Muscle of leg (tissue), 11 donors: ENCODE data around the gene CORO2B. TPM values are rescaled to one million over a fixed set of nuclear protein-coding genes. Genes with fewer than 3 reads are reported as not detected.

Experiments used
- DNase-seq: peaks from one replicate; pipeline ENCODE4 v3.0.0; 2013
- H3K27ac ChIP-seq: one replicate; pipeline ENCODE4 v1.5.1; 2013; ENCODE audit warnings: mild to moderate bottlenecking, low read length, control low read depth
- H3K27me3 ChIP-seq: one replicate; pipeline ENCODE4 v1.6.1; 2013; ENCODE audit warnings: low read length; ENCODE audit not compliant: control insufficient read depth, insufficient read depth
- H3K36me3 ChIP-seq: one replicate; pipeline ENCODE4 v1.6.1; 2013; ENCODE audit warnings: low read length; ENCODE audit not compliant: control insufficient read depth, insufficient read depth
- H3K4me1 ChIP-seq: one replicate; pipeline ENCODE4 v1.6.1; 2013; ENCODE audit warnings: low read length; ENCODE audit not compliant: control insufficient read depth, insufficient read depth
- H3K4me3 ChIP-seq: one replicate; pipeline ENCODE4 v1.5.1; 2013; ENCODE audit warnings: low read length, control low read depth
- H3K9me3 ChIP-seq: replicated peaks from 2 replicates; pipeline ENCODE4 v1.6.1; 2013; ENCODE audit warnings: low read depth, low read length; ENCODE audit not compliant: control insufficient read depth
- WGBS: methylation state at CpG from one replicate; pipeline ENCODE4 v1.1.5; 2013; ENCODE audit warnings: missing lambda C conversion rate; ENCODE audit not compliant: insufficient coverage; 5-methylcytosine and 5-hydroxymethylcytosine counted together
- polyA plus RNA-seq, 8 donors: library from polyadenylated mRNA; unstranded; fragments of 120-200 nt; gene quantifications; one replicate each; pipeline versions ENCODE4 v1.2.1 to v1.2.3, GENCODE V29; 2013; ENCODE audit warnings: inconsistent platforms in 1 of 8, low replicate concordance in 1 of 8; ENCODE audit not compliant: insufficient read length in 8 of 8, insufficient read depth in 1 of 8
- total RNA-seq: library from RNA; stranded (reverse); fragments of 120-200 nt; gene quantifications from one replicate; pipeline ENCODE4 v1.2.4, GENCODE V29; 2013

CORO2B gene
- total and polyA plus RNA-seq, 9 donors, result 2.9 to 8.6 (median 5.3) TPM

GRCh38 chr15:68654786-68655560, 76.2 kb downstream of the CORO2B start:
- peaks cover 52% of the 10 kb centered on the region for H3K4me1 ChIP-seq
- H3K9me3 ChIP-seq, result no peaks in the 10 kb centered on the region
- no peak overlapping the region for H3K4me3 ChIP-seq
- H3K27me3 ChIP-seq, result no peaks in the 10 kb centered on the region
- no peaks in the 10 kb centered on the region for H3K36me3 ChIP-seq
- 85% methylated on average over 4 of the region's 8 CpGs for WGBS
- no peak for DNase-seq
- no peak overlapping the region for H3K27ac ChIP-seq

GRCh38 chr15:68655686-68656437, 77.1 kb downstream of the CORO2B start:
- Histone ChIP-seq H3K4me3 (no peak overlapping the region), H3K4me1 (peaks cover 52% of the 10 kb centered on the region), H3K27me3 (no peaks in the 10 kb centered on the region), H3K27ac (no peak overlapping the region), H3K36me3 (no peaks in the 10 kb centered on the region), H3K9me3 (no peaks in the 10 kb centered on the region)
- DNase-seq, result no peak
- 50% methylated on average over 1 of the region's 8 CpGs for WGBS

GRCh38 chr15:68656438-68656739, 77.6 kb downstream of the CORO2B start:
- no peaks in the 10 kb centered on the region for H3K36me3 ChIP-seq
- no peak overlapping the region for H3K4me3 ChIP-seq
- H3K27me3 ChIP-seq, result no peaks in the 10 kb centered on the region
- H3K27ac ChIP-seq, result no peak overlapping the region
- DNase-seq, result no peak
- H3K4me1 ChIP-seq, result peaks cover 48% of the 10 kb centered on the region
- WGBS, result no CpG with 5 or more reads among the region's 1 CpG
- no peaks in the 10 kb centered on the region for H3K9me3 ChIP-seq

GRCh38 chr15:68658151-68658550, 79.4 kb downstream of the CORO2B start:
- WGBS, result 72% methylated on average over 3 of the region's 8 CpGs
- peak; percentile 76 for DNase-seq
- peaks cover 30% of the 10 kb centered on the region for H3K4me1 ChIP-seq
- no peak overlapping the region for H3K4me3 ChIP-seq
- H3K36me3 ChIP-seq, result no peaks in the 10 kb centered on the region
- no peak overlapping the region for H3K27ac ChIP-seq
- H3K9me3 ChIP-seq, result no peaks in the 10 kb centered on the region
- no peaks in the 10 kb centered on the region for H3K27me3 ChIP-seq

- Histone ChIP-seq H3K9me3 (no peaks in the 10 kb centered on the region), H3K36me3 (no peaks in the 10 kb centered on the region), H3K27me3 (no peaks in the 10 kb centered on the region), H3K27ac (no peak overlapping the region), H3K4me1 (peaks cover 27% of the 10 kb centered on the region), H3K4me3 (no peak overlapping the region)
- DNase-seq, result no peak
- 40% methylated on average over 1 of the region's 8 CpGs for WGBS
These were observed 80.0 kb downstream of the CORO2B start for GRCh38 chr15:68658641-68659358.

- Histone ChIP-seq H3K27me3 (no peaks in the 10 kb centered on the region), H3K27ac (no peak overlapping the region), H3K9me3 (no peaks in the 10 kb centered on the region), H3K36me3 (no peaks in the 10 kb centered on the region), H3K4me3 (no peak overlapping the region), H3K4me1 (peaks cover 11% of the 10 kb centered on the region)
- no peak for DNase-seq
- WGBS, result no CpG with 5 or more reads among the region's 1 CpG
These were observed 84.7 kb downstream of the CORO2B start for GRCh38 chr15:68663526-68663925.

- 91% methylated on average over 2 of the region's 6 CpGs for WGBS
- peaks cover 2% of the 10 kb centered on the region for H3K9me3 ChIP-seq
These were observed 87.5 kb downstream of the CORO2B start for GRCh38 chr15:68666120-68666811.

GRCh38 chr15:68666812-68667450, 88.1 kb downstream of the CORO2B start:
- no peaks in the 10 kb centered on the region for H3K36me3 ChIP-seq
- H3K4me1 ChIP-seq, result peaks cover 8% of the 10 kb centered on the region
- 71% methylated on average over 9 of the region's 12 CpGs for WGBS
- no peak for DNase-seq
- H3K4me3 ChIP-seq, result no peak overlapping the region
- no peak overlapping the region for H3K27ac ChIP-seq
- peaks cover 4% of the 10 kb centered on the region for H3K27me3 ChIP-seq
- peaks cover 6% of the 10 kb centered on the region for H3K9me3 ChIP-seq

More at GRCh38 chr15:68666120-68666811, 87.5 kb downstream of the CORO2B start:
- Histone ChIP-seq H3K36me3 (no peaks in the 10 kb centered on the region), H3K27ac (no peak overlapping the region), H3K4me1 (peaks cover 8% of the 10 kb centered on the region), H3K27me3 (no peaks in the 10 kb centered on the region), H3K4me3 (no peak overlapping the region)
- DNase-seq, result peak; percentile 49

GRCh38 chr15:68667800-68668625, 89.2 kb downstream of the CORO2B start:
- no peaks in the 10 kb centered on the region for H3K36me3 ChIP-seq
- H3K4me3 ChIP-seq, result no peak overlapping the region
- peaks cover 8% of the 10 kb centered on the region for H3K4me1 ChIP-seq
- 76% methylated on average over 13 of the region's 18 CpGs for WGBS
- H3K27me3 ChIP-seq, result peaks cover 4% of the 10 kb centered on the region
- H3K9me3 ChIP-seq, result peaks cover 6% of the 10 kb centered on the region
- H3K27ac ChIP-seq, result no peak overlapping the region
- DNase-seq, result no peak
